GM12872 (cell line): ENCODE data around the gene CASP3.

Experiments
- CTCF ChIP-seq: IDR thresholded peaks from 3 replicates; pipeline ENCODE4 v1.5.1; 2011; ENCODE audit warnings: low read depth, mild to moderate bottlenecking, low read length, moderate library complexity; ENCODE audit not compliant: insufficient read depth

CASP3 gene

GRCh38 chr4:184599492-184600135, 49.6 kb downstream of the CASP3 start:
- no peak for TF ChIP-seq CTCF

GRCh38 chr4:184598753-184599491, 50.3 kb downstream of the CASP3 start:
- TF ChIP-seq CTCF = no peak

DNA sequence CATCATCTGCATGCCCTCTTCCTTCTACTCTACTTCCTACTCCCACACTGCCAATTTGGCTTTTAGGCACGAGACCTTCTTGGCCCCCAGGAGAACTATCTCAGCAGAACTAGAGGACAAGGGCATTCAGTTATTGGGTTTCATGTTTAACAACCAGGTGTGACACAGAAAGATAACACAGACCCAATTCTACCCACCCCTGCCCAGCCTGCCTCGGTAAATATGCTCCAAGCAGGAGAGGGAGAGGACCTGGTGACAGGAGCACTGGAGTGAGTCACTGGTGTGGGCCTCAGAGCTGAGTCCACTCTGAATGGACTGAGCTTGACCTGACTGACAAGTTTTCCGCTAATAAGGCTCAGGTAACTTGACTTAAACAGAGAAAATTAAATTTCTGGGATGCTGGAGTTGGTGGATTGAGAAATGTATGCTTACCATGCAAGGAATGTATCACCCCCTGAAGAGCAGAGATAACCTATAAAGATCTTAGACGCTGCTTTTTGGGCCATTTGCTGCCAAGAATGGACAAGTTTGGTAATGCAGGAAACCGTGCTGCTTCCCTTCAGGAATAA, 52.5 kb downstream of the CASP3 start:
- TF ChIP-seq CTCF = no peak

GRCh38 chr4:184596044-184596616, 53.1 kb downstream of the CASP3 start:
- TF ChIP-seq CTCF = no peak

GRCh38 chr4:184595430-184595829, 53.8 kb downstream of the CASP3 start:
- no peak for TF ChIP-seq CTCF

DNA sequence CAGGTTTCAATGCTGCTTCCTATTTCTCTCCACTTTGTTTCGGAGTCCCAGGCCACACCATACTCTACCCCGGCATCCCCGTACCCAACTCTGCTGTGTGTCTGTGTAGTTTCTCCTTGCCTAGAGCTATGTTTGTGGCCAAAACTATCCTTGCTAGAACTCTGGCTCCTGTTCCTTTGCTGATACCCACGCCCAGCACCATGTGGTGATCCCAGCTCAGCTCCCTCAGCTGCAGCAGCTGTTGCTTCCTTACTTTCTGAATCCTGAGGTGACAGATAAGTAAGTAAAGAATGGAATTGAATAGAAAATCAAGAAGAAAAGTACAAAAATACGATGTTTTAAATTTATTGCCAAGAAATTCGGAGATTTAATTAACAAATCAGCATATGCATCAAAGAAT, 55.8 kb downstream of the CASP3 start:
- no peak for TF ChIP-seq CTCF

DNA sequence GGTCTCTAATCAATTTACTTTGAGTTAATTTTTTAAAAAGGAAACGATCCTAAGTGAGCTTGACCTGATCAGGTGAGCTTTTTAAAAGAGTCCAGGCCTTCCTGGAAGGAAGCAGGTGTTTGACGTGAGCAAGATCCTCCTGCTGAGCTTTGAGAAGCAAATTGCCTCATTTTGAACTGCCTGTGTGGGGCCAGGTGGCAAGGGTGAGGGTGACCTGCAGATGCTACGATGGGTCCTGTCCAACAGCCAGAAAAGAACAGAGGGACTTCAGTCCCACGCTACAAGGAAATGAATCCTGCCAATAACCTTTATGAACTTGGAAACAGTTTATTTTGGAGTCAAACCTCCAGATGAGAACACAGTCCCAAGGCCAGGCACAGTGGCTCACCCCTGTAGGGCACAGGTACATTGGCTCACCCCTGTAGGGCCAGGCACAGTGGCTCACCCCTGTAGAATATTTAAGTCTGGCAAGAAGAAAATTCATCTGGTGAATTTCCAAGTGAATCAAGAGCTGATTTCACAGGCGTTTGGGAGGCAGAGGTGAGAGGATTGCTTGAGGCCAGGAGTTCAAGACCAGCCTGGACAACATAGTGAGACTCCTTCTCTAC, 58.1 kb downstream of the CASP3 start:
- TF ChIP-seq CTCF = no peak
